ENCODE measurements around the gene ARFIP1.

The ARFIP1 gene

DNA sequence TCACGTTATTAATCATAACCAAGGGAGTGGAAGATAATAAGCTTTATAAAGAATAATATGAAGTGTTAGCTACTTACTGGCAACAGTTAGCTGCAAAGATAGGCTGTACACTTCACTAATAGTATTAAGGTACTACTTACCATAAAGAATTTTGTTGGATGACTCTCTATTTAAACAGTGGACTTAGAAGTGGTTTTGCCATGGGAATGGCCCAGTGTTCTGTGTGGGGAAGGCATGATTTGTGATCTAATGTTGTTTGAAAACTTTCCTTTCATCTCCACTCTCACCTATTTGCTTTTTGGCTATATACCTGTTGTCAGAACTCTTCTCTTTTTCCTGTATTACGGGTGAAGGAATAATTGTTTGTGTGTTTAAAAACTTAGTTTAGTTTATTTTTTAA, 179.3 kb downstream of the ARFIP1 start:
- no peaks in the 10 kb centered on the region for H3K36me3 ChIP-seq (ENCODE audit: insufficient read depth, low read length)
- H3K27ac ChIP-seq (ENCODE audit: low read depth, low read length) = no peak overlapping the region
- H3K79me2 ChIP-seq (ENCODE audit: control insufficient read depth, insufficient read depth, low read length, unreplicated experiment) = no peaks in the 10 kb centered on the region
- H3K4me3 ChIP-seq (ENCODE audit: low read depth, low read length) = no peak overlapping the region
- H3K27me3 ChIP-seq (ENCODE audit: insufficient read depth, low read length) = no peaks in the 10 kb centered on the region
- no peak overlapping the region for H2AFZ ChIP-seq (ENCODE audit: low read length, unreplicated experiment)
- peaks cover 15% of the 10 kb centered on the region for H3K4me1 ChIP-seq (ENCODE audit: control insufficient read depth, insufficient read depth, low read length, unreplicated experiment)

DNA sequence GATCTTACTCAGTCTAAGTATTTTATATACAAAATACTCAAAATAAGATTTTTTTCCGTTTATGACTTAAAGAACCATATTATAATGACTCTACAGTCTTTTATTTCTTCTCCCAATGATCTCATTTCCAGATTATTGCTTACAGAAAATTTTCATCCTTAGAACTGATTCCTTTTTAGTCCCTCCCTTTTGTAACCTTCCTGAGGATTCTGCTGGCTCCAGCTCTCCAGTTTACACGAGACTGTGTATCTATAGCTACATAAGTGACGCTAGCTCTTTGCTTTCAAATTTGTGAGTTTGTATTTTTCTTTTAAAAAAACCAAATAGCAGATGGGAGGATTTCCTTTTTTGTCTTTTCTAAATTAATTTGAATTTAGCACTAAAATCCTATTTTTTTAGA, 180.3 kb downstream of the ARFIP1 start:
- Histone ChIP-seq H3K79me2 (ENCODE audit: control insufficient read depth, insufficient read depth, low read length, unreplicated experiment) (no peaks in the 10 kb centered on the region), H3K27ac (ENCODE audit: low read depth, low read length) (no peak overlapping the region), H2AFZ (ENCODE audit: low read length, unreplicated experiment) (no peak overlapping the region), H3K27me3 (ENCODE audit: insufficient read depth, low read length) (no peaks in the 10 kb centered on the region), H3K4me3 (ENCODE audit: low read depth, low read length) (no peak overlapping the region), H3K36me3 (ENCODE audit: insufficient read depth, low read length) (no peaks in the 10 kb centered on the region), H3K4me1 (ENCODE audit: control insufficient read depth, insufficient read depth, low read length, unreplicated experiment) (peaks cover 15% of the 10 kb centered on the region)

DNA sequence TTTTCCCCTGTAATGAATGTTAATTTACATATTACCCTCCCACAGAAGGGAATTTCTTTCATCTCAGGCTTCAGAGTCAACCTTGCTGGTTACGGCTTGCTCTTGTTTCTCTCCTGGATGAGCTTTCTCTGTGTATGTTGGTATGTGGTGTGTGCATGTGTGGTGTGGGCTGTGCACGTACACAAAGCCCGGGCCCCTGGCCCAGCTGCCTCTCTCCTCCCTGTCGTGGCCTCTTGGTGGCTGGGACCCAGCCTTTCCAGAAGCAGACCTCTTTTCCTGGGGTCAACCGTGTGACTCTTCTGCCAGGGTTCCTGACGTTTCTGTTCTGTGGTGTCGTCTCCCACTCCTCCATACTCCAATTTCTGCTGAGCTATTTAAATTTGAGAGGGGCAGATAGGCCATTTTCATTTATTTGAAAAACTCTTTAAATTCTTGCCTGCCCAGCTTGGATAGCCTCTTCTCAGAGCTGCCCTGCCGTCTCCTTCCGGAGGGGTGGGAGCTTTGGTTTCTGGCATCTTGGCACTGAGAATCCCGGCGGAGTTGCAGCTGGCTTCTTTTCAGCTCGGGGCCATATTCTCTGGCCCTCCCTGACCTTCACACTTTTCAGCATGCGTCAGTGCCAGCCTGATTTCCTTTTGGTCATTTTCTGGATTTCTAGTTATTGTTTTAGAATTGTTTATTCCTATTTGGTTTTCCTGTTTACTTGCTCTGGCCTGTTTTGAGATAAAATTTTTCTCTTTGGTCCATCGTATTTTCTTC, 181.4 kb downstream of the ARFIP1 start:
- no peaks in the 10 kb centered on the region for H3K27me3 ChIP-seq (ENCODE audit: insufficient read depth, low read length)
- H3K4me3 ChIP-seq (ENCODE audit: low read depth, low read length) = peak overlapping the region; percentile 12; the same call in 1 of the 2 replicates
- peak overlapping the region; percentile 55 for H3K27ac ChIP-seq (ENCODE audit: low read depth, low read length)
- no peaks in the 10 kb centered on the region for H3K36me3 ChIP-seq (ENCODE audit: insufficient read depth, low read length)
- peak overlapping the region; percentile 67 for H2AFZ ChIP-seq (ENCODE audit: low read length, unreplicated experiment)
- peaks cover 15% of the 10 kb centered on the region for H3K4me1 ChIP-seq (ENCODE audit: control insufficient read depth, insufficient read depth, low read length, unreplicated experiment)
- H3K79me2 ChIP-seq (ENCODE audit: control insufficient read depth, insufficient read depth, low read length, unreplicated experiment) = no peaks in the 10 kb centered on the region

DNA sequence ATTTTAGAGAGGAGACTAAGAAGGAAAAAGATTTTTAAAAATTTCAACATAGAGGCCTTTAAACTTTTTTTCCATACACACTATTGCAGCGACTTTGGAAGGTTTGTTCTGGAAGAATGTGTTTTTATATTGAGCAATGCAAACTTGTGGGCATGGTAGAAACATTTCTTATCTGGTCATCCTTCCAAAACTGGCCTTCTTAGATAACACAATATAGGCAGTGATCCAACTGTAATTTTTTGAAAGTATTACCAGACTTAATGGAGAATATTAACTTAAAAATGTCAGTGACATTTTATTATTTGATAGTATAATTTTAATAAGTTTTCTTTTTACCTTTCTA, 182.0 kb downstream of the ARFIP1 start:
- Histone ChIP-seq H3K27me3 (ENCODE audit: insufficient read depth, low read length) (no peaks in the 10 kb centered on the region), H2AFZ (ENCODE audit: low read length, unreplicated experiment) (peak overlapping the region; percentile 67), H3K79me2 (ENCODE audit: control insufficient read depth, insufficient read depth, low read length, unreplicated experiment) (no peaks in the 10 kb centered on the region), H3K4me3 (ENCODE audit: low read depth, low read length) (no peak overlapping the region), H3K36me3 (ENCODE audit: insufficient read depth, low read length) (no peaks in the 10 kb centered on the region), H3K27ac (ENCODE audit: low read depth, low read length) (peak overlapping the region; percentile 55), H3K4me1 (ENCODE audit: control insufficient read depth, insufficient read depth, low read length, unreplicated experiment) (peaks cover 15% of the 10 kb centered on the region)

Data from ACC112 (cell line).